Activated naive CD4-positive, alpha-beta T cell treated with anti-CD3 and anti-CD28 coated beads, Interleukin-2, amount 10 ng/mL, durations not matched to agents 7 days and 5 days (primary cell): ENCODE data around the gene SCN3A.

Experiments
- CTCF ChIA-PET: fragments of 350-600 bp; sonication (Branson Sonifier 250); formaldehyde crosslinking; loops from one replicate; lab custom pipeline; 2021; ENCODE audit warnings: antibody characterized with exemption; lab: Charles Lee
- DNase-seq: peaks from one replicate; pipeline ENCODE4 v3.0.0-alpha.2; 2020
- H3K27ac Mint-ChIP-seq: one replicate; pipeline ENCODE4 v1.8.0; 2021; ENCODE audit warnings: mild to moderate bottlenecking, moderate library complexity, mixed read lengths
- H3K27me3 Mint-ChIP-seq: one replicate; pipeline ENCODE4 v1.8.0; 2021; ENCODE audit warnings: mild to moderate bottlenecking, mixed read lengths
- H3K36me3 Mint-ChIP-seq: one replicate; pipeline ENCODE4 v1.8.0; 2021; ENCODE audit warnings: mixed read lengths
- H3K4me1 Mint-ChIP-seq: one replicate; pipeline ENCODE4 v1.8.0; 2021; ENCODE audit warnings: mixed read lengths
- H3K4me3 Mint-ChIP-seq: one replicate; pipeline ENCODE4 v1.8.0; 2021; ENCODE audit warnings: mild to moderate bottlenecking, moderate library complexity, mixed read lengths
- H3K9me3 Mint-ChIP-seq: one replicate; pipeline ENCODE4 v1.8.0; 2021; ENCODE audit warnings: mixed read lengths

The SCN3A gene

GRCh38 chr2:165069151-165069550 is 134.7 kb downstream of the SCN3A start:
- H3K4me3 Mint-ChIP-seq: no peak overlapping the region
- no peaks in the 10 kb centered on the region for H3K36me3 Mint-ChIP-seq
- DNase-seq: no peak
- H3K9me3 Mint-ChIP-seq: no peaks in the 10 kb centered on the region
- H3K27ac Mint-ChIP-seq: no peak overlapping the region
- no peaks in the 10 kb centered on the region for H3K4me1 Mint-ChIP-seq
- no peaks in the 10 kb centered on the region for H3K27me3 Mint-ChIP-seq
- CTCF ChIA-PET: no interaction called here

- H3K27me3 Mint-ChIP-seq: no peaks in the 10 kb centered on the region
- DNase-seq: no peak
- no peak overlapping the region for H3K27ac Mint-ChIP-seq
- no peaks in the 10 kb centered on the region for H3K4me1 Mint-ChIP-seq
- no peak overlapping the region for H3K4me3 Mint-ChIP-seq
- CTCF ChIA-PET: no interaction called here
- H3K36me3 Mint-ChIP-seq: no peaks in the 10 kb centered on the region
- no peaks in the 10 kb centered on the region for H3K9me3 Mint-ChIP-seq
Measured at GRCh38 chr2:165068487-165068757, 135.4 kb downstream of the SCN3A start.

GRCh38 chr2:165067643-165068486 is 136.0 kb downstream of the SCN3A start:
- H3K27ac Mint-ChIP-seq: no peak overlapping the region
- no peak for DNase-seq

GRCh38 chr2:165064743-165065142 is 139.1 kb downstream of the SCN3A start:
- Mint-ChIP-seq H3K27me3 (peaks cover 4% of the 10 kb centered on the region), H3K9me3 (no peaks in the 10 kb centered on the region), H3K36me3 (no peaks in the 10 kb centered on the region), H3K4me3 (no peak overlapping the region), H3K27ac (no peak overlapping the region), H3K4me1 (no peaks in the 10 kb centered on the region)
- no peak for DNase-seq
- CTCF ChIA-PET: no interaction called here

More at GRCh38 chr2:165067643-165068486, 136.0 kb downstream of the SCN3A start:
- no peaks in the 10 kb centered on the region for H3K36me3 Mint-ChIP-seq
- H3K4me3 Mint-ChIP-seq: no peak overlapping the region
- no peaks in the 10 kb centered on the region for H3K27me3 Mint-ChIP-seq
- no peaks in the 10 kb centered on the region for H3K9me3 Mint-ChIP-seq
- CTCF ChIA-PET: no interaction called here
- H3K4me1 Mint-ChIP-seq: no peaks in the 10 kb centered on the region

- peaks cover 4% of the 10 kb centered on the region for H3K27me3 Mint-ChIP-seq
- CTCF ChIA-PET: no interaction called here
- H3K4me1 Mint-ChIP-seq: no peaks in the 10 kb centered on the region
- DNase-seq: no peak
- H3K36me3 Mint-ChIP-seq: no peaks in the 10 kb centered on the region
- no peaks in the 10 kb centered on the region for H3K9me3 Mint-ChIP-seq
- H3K27ac Mint-ChIP-seq: no peak overlapping the region
- H3K4me3 Mint-ChIP-seq: no peak overlapping the region
Measured at GRCh38 chr2:165060411-165060810, 143.4 kb downstream of the SCN3A start.

- no peak overlapping the region for H3K4me3 Mint-ChIP-seq
- DNase-seq: no peak
- peaks cover 4% of the 10 kb centered on the region for H3K27me3 Mint-ChIP-seq
- H3K4me1 Mint-ChIP-seq: no peaks in the 10 kb centered on the region
- CTCF ChIA-PET: no interaction called here
- no peak overlapping the region for H3K27ac Mint-ChIP-seq
- no peaks in the 10 kb centered on the region for H3K9me3 Mint-ChIP-seq
- H3K36me3 Mint-ChIP-seq: no peaks in the 10 kb centered on the region
Measured at GRCh38 chr2:165058476-165059265, 145.2 kb downstream of the SCN3A start.

- Mint-ChIP-seq H3K36me3 (no peaks in the 10 kb centered on the region), H3K27me3 (peaks cover 4% of the 10 kb centered on the region)
Measured at GRCh38 chr2:165057931-165058330, 145.9 kb downstream of the SCN3A start.

GRCh38 chr2:165057308-165057707 is 146.5 kb downstream of the SCN3A start:
- peaks cover 4% of the 10 kb centered on the region for H3K27me3 Mint-ChIP-seq
- H3K36me3 Mint-ChIP-seq: no peaks in the 10 kb centered on the region
- no peak overlapping the region for H3K27ac Mint-ChIP-seq
- no peaks in the 10 kb centered on the region for H3K9me3 Mint-ChIP-seq
- CTCF ChIA-PET: no interaction called here
- DNase-seq: no peak
- H3K4me3 Mint-ChIP-seq: no peak overlapping the region
- H3K4me1 Mint-ChIP-seq: no peaks in the 10 kb centered on the region

More at GRCh38 chr2:165057931-165058330, 145.9 kb downstream of the SCN3A start:
- Mint-ChIP-seq H3K27ac (no peak overlapping the region), H3K4me1 (no peaks in the 10 kb centered on the region), H3K9me3 (no peaks in the 10 kb centered on the region), H3K4me3 (no peak overlapping the region)
- no peak for DNase-seq
- CTCF ChIA-PET: no interaction called here

GRCh38 chr2:165056564-165056963 is 147.3 kb downstream of the SCN3A start:
- no peaks in the 10 kb centered on the region for H3K4me1 Mint-ChIP-seq
- no peak for DNase-seq
- no peaks in the 10 kb centered on the region for H3K9me3 Mint-ChIP-seq
- peaks cover 4% of the 10 kb centered on the region for H3K27me3 Mint-ChIP-seq
- no peak overlapping the region for H3K4me3 Mint-ChIP-seq
- CTCF ChIA-PET: no interaction called here
- no peaks in the 10 kb centered on the region for H3K36me3 Mint-ChIP-seq
- no peak overlapping the region for H3K27ac Mint-ChIP-seq

- H3K27ac Mint-ChIP-seq: no peak overlapping the region
- CTCF ChIA-PET: no interaction called here
- no peaks in the 10 kb centered on the region for H3K9me3 Mint-ChIP-seq
- H3K4me1 Mint-ChIP-seq: no peaks in the 10 kb centered on the region
- H3K4me3 Mint-ChIP-seq: no peak overlapping the region
- H3K36me3 Mint-ChIP-seq: no peaks in the 10 kb centered on the region
- no peak for DNase-seq
- H3K27me3 Mint-ChIP-seq: no peaks in the 10 kb centered on the region
Measured at GRCh38 chr2:165055082-165055851, 148.6 kb downstream of the SCN3A start.

- Mint-ChIP-seq H3K4me1 (no peaks in the 10 kb centered on the region), H3K9me3 (no peaks in the 10 kb centered on the region), H3K4me3 (no peak overlapping the region), H3K27me3 (no peaks in the 10 kb centered on the region), H3K36me3 (no peaks in the 10 kb centered on the region), H3K27ac (no peak overlapping the region)
- no peak for DNase-seq
- CTCF ChIA-PET: no interaction called here
Measured at GRCh38 chr2:165054652-165055051, 149.2 kb downstream of the SCN3A start.

GRCh38 chr2:165044505-165045303 is 159.1 kb downstream of the SCN3A start:
- Mint-ChIP-seq H3K9me3 (peaks cover 2% of the 10 kb centered on the region), H3K4me1 (no peaks in the 10 kb centered on the region), H3K27me3 (no peaks in the 10 kb centered on the region), H3K36me3 (no peaks in the 10 kb centered on the region), H3K27ac (no peak overlapping the region), H3K4me3 (no peak overlapping the region)
- CTCF ChIA-PET: no interaction called here
- no peak for DNase-seq
